Globus pallidus (tissue), 1 donor: ENCODE results near the gene APRT.
"Not testable (repeated sequence)": the region's sequence is repeated elsewhere in the genome, so short reads cannot be mapped to it uniquely, and the experiment has no call there.

Experiments used
- DNase-seq: peaks from one replicate; pipeline ENCODE4 v3.0.0-alpha.2; 2015; ENCODE audit warnings: low spot score

The APRT gene

DNA sequence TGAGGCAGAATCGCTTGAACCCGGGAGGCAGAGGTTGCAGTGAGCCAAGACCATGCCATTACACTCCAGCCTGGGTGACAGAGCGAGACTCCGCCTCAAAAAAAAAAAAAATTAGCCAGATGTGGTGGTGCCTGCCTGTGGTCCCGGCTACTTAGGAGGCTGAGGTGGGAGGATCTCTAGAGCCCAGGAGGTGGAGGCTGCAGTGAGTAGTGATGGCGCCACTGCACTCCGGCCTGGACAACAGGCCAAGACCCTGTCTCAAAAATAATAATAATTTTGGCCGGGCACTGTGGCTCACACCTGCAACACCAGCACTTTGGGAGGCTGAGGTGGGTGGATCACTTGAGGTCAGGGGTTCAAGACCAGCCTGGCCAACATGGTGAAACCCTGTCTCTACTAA is 23.0 kb downstream of the APRT start:
- DNase-seq: not testable (repeated sequence)

DNA sequence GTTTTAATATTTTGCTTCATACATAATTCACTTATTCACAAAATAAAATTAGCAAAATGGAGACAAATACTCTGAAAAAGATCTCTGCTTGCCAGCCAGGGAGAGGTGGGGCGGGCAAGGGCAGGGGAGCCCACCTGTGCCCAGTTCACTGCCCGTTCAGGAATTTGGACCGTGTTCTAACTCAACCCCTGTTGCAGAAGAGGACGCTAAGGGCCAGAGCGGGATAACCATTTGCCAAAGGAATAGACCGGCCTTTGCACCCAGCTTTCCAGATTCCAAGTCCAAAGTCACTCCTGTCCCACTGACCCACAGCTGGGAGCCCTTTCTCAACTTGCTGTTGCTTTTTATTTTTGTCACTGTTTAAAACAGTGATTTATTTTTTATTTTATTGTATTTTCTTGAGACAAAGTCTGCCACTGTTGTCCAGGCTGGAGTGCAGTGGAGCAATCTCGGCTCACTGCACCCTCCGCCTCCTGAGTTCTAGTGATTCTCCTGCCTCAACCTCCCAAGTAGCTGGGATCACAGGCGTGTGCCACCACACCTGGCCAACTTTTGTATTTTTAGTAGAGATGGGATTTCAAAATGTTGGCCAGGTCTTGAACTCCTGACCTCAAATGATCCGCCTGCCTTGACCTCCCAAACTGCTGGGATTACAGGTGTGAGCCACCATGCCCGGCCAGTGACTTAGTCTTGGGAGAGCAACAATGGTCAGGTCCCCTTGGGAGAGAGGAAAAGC is 24.0 kb downstream of the APRT start:
- DNase-seq: no peak

DNA sequence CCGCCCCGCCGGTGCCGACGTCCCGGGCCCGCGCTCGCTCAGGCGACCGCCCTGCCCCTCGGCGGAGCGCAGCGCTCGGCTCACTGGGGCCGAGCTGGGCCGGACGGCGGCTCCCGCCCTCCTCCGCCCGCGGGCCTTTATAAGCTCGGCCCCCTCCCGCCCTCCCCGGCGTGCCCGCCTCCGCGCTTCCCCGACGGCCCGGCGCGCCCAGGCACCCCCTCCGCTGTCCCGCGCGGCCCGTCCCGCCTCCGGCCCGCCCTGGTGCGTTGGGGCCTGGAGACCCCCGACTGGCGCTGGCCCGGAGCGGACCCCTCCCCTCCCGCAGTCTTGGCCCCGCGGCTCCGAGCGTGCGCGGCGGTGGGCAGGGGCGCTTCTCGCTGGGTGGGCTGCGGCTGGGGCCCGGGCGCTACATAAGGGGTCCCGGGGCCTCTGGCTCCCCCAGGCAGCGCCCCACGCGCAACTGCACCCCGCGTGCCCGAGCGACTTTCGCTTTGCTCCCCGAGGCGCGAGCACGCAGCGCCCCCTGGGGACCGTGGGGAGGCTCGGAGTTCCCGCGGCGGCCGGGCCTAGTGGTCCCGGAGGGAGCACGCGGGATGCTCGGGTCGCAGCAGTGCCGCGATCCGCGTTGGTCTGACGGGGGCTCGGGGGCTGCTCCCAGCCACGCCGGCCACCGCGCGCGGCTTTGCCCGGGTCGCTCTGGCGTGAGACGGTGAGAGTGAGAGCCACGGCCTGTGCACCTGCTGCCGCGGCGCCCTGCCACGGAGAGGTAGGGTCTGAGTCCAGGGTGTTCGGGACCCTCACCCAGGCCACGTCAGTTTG is 26.4 kb downstream of the APRT start, which contains the start of gene PIEZO1:
Gene PIEZO1 (minus strand): TSS at position 115 of the 819 bp plus-strand sequence. CDS start 256 bp downstream, outside the sequence.
- no peak for DNase-seq

DNA sequence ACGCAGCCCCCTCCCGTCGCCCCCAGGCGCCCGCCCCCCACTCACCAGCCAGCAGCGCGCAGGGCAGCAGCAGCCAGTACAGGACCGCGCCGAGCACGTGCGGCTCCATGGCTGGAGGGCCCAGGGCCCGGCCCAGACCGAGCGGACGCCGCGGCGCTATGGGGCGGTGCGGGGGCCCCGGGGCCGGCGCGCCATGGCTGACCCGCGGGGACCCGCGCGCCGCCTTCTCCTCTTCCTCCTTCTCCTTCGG is 26.9 kb downstream of the APRT start:
- no peak for DNase-seq

DNA sequence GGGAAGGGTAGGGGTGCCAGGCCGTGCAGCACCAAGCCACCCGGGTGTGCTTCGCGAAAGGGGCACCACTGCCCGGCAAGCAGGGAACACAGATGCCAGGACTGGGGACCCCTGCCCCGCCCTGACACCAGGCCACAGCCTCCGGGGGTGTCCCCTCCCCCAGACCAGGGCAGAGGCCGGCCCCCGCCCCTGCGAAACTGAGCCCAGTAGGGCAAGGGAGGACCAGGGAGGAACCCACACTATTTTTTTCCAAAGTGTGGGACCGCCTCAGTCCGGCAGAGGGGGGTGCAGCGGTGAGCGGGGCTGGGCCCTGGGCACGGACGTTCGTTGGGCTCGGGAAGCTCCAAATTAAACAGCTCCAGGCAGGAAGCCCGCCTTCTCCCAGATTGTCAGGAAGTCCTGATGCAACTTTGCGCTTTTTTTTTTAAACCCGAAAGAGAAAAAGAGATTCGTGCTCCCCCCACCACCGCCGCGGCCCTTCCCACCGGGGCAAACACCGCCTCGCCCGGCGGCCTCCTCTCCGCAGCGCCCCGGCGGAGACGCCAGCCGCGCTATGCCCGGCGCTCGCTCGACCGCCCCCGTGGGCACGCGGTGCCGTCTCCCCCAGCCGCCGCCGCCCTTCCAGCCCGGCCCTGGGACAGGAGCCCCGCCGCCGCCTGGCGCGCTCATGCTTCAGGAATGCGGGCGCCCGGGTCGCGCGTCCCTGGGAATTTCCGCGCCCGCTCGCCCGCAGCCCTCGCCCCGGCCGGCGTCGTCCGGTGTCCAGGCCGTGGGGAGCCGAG is 27.5 kb downstream of the APRT start:
- no peak for DNase-seq

DNA sequence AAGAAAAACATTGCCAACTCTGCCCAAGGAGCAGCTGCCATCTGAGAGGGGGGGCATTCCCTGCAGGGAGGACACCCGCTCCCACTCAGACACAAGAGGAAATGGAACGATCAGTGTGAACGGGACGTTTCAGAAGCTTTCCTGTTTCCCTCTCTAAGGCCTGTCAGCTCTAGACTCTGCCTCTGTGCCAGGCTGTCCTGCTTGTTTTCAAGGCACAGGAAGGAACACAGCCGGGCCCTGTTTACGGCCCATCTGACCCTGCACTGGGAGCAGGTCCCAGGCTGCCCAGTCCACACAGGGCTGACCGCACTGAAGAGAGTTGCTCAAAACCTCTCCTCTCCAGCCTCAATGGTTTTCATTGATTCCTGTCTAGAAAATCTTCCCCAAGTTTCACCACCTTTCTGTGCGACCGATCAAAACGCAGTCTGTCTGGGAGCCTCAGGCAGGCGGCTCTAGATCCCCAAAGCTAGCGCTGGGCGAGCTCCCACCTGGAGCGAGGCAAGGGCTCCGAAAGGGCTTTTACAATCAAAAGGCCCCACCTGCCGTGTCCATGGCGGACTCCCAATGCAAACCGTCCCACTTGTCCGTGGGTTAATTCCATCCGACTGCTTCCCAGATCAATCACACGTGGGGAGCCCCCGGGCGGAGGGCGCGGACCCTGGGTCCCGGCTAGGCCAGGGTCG is 28.2 kb downstream of the APRT start:
- peak; percentile 71 for DNase-seq

DNA sequence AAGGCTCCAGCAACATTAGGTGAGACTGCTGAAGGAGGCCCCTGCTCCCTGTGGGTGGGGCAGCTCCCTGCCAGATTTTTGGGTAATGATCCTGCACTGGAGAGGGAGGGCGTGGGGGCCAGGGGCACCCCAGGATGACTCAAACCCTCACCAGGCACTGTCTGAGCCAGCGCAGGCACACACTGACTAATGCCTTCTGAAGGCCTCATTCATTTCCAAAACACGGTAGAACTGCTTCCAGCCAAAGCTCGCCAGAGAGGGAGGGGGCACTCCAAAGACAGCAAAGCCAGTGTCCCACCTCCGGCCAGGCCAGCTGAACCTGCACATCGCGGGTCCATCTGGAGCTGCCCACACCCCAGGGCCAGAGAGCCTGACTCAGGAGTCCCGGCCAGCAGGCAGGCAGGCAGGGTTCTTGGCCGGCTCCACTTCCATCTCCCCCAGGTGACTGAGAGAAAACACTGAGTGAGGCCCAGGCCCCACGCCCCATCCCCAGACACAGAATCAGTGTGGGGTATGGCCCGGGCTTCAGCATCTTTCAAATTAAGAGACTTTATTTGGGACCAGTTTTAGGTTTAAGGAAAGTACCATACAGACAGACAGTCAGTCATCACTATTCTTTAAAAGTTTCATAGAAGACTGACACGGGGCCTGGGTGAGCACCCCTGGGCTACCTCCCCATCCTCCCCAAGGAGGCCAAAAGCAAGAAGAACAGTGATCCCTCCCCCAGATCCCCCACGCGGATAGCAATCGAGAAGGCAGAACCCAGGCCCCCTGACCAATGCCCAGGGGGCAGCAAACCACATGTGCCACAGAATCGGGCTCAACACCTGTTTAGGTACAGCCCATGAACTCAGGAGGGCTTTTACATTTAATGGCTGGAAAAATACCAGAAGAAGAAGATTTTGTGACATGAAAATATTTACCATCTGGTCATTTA is 29.0 kb downstream of the APRT start:
- DNase-seq: no peak

DNA sequence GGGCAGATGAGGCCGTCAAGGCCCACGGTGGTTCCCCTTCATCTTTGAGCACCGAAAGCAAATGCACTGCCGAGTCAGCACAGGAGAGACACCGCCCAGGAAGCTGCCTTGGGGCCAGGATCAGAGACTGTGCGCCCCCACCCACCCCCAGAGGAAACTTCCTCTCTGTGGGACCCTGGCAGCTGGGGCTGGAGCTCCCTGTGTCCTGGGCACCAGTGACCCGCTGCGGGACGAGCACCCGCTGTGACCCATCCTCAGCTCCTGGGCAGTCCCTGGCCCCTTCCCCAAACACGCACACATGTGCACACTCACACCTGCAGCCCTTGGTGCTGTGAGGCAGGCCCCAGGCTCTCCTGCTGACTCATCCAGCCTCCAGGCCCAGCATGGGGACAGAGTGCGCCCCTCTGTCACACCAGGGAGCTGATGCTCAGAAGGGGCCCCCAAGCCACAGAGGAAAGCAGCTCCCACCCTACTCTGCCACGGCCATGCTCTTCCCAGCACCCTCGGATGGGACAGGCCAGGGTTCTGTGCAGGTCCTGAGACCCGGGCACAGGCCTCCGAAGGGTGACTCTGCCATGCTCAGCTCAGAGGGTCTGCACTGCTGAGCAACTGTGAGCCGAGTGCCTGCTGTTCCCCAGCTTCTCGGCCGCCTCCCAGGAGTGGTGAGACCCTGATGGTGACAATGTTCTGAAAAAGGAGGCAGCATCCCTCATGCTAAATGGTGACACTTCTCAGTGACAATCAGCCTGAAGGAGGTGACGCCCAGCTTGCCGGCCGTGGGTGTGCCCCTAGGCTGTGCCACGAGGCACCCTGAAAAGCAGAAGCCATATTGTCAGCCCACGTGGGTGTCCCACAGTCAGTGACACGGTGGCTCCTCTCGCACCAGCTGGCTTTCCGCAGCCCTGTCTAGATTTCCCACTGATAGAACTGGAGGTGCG is 30.3 kb downstream of the APRT start:
- DNase-seq: no peak

DNA sequence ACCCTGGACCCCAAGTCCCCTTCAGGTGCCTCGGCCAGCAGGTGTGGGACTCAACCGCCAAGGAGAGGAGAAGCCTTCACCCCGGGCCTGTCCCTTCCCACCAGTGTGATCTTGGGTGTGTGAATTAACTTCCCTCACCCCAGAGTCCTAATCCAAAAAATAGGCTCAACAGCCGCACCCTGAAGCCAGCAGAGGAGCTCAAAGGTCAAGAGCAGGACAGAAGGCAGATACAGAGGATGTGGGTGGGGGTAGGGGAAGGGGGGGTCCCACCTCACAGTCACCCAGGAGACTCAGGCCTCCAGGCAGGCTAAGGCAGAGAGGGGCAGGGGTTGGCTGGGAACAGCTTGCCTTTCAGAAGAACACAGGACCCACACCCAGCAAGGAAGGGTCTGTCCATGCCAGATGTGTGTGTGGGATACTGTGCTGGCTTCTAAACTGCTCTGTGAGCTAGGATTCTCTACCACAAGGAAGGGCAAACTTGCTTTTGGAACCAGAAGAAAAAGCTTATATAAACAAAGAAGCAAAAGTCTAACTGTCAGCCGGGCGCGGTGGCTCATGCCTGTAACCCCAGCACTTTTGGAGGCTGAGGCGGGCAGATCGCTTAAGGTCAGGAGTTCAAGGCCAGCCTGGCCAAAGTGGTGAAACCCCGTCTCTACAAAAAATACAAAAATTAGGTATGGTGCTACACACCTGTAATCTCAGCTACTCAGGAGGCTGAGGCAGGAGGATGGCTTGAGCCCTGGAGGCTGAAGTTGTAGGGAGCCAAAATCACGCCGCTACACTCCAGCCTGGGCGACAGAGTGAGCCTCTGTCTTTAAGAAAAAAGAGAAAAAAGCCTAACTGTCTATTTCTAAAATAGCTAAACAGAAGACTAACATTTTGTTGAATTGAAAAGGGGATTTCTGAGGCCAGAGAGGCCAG is 31.3 kb downstream of the APRT start:
- no peak for DNase-seq

DNA sequence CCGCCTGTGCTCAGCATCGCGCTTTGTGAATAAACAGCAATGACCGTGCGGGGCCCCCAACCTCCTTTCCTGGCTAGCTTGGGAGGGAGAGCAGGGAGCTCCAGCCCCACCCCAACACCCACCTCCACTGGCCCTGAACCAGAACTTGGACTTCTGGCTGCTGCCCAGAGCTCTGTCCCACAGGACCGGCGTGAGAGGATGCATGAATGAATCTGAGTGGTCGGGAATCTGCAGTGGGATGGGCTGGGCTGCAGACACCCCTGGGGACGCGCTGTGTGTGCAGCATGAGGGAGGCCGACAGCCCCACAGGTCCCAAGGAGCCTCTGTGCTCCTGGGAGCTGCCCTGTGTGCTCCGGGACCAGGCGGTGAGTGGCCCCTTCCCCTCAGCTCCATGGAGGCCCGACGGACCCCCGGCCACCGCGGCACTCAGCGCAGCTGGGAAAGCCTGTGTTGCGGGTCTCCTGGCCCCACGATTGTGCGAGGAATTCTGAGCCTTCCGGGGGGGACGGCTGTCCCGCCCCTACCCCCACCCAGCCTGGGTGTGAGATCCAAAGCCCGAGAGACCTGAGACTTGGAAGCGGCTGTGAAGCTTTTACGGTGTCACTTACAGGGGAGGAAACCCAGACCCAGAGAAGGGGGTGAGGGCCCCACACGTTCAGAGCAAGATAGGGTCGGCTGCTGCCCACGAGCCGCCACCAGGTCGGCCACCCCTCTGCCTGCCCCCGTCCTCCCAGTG is 32.2 kb downstream of the APRT start:
- DNase-seq: no peak

DNA sequence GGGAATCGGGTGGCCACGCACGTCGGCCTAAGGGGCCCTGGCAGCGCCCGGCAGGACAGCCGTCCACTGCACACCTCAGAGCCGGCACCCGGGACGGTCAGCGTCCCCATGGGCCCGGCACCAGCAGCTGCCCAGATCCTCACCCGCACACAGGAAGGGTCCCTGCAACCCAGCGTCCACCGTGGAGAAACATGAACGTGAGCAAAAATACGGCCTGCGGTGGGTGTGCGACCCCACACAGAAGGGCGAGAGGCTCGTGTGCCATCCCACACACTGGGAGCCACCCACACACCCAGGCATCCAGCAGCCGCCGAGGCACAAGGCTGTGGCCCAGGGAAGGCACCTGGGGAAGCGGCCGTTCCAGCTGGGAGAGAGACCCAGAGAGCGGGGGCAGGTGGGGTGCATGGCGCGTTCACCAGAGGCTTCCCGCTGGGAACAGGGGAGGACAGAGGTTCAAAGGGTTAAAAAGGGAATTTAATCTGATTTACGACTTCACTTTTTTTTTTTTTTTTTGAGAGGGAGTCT is 33.1 kb downstream of the APRT start:
- no peak for DNase-seq

DNA sequence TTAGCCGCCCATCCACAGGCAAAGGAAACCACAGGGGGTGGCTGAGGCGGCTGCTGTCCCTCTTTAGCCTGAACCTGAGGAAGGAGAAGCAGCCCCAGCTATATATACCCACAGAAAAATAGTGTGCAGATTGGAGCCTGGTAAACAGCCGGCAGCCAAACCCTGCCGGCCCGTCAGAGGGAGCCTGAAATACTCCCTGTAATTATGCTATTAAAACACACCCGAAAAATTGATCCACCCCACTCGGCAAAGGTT is 33.5 kb downstream of the APRT start:
- DNase-seq: no peak

DNA sequence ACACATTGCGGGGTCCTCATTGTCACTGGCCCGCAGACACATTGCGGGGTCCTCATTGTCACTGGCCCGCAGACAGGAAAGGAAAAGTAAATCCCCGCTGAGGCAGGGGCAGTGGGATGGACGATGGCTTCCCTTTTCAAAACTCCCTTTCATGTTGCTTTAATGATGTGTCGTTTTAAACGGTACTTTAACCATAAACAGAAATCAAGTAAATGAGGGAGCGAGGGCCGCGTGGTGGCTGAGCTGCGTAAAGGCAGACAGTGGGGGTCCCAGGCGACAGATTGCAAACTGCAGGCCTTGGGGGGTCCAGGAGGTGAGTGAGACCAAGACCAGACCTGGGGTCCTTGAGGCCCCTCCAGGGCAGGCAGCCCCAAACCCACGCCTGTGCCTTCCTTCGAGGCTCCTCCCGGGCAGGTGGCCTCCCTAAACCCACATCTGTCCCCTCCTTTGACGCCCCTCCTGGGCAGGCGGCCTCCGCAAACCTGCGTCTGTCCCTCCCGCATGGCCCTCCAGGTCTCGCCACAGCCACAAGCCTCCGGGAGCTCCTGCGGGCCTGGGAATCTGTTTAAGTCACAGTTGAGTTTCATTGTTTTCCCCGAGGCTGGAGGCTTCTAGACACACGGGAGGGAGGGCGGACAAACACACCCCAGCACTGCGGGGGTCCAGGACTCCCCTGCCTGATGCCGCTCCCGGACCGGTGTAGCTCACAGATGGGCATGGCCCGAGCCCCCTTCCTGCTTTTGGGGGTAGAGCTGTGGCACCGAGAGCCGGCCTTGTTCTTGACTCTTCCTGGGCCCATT is 34.1 kb downstream of the APRT start:
- no peak for DNase-seq

DNA sequence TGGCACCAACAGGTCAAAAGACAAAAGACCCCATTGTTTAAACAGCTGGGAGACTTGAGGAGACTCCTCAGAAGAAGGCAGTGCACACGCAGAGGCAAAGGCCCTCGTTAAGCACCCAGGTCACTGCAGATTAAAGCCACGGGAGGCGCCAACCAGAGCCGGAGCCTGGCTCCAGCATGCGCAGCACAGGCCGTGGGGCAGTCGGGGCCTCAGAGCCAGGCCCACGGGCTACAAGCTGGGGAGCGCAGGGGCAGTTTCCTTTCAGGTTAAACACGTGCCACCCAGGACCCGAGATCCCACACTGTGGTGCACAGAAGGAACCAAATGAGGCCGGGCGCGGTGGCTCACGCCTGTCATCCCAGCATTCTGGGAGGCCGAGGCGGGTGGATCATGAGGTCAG is 35.9 kb downstream of the APRT start:
- DNase-seq: no peak

DNA sequence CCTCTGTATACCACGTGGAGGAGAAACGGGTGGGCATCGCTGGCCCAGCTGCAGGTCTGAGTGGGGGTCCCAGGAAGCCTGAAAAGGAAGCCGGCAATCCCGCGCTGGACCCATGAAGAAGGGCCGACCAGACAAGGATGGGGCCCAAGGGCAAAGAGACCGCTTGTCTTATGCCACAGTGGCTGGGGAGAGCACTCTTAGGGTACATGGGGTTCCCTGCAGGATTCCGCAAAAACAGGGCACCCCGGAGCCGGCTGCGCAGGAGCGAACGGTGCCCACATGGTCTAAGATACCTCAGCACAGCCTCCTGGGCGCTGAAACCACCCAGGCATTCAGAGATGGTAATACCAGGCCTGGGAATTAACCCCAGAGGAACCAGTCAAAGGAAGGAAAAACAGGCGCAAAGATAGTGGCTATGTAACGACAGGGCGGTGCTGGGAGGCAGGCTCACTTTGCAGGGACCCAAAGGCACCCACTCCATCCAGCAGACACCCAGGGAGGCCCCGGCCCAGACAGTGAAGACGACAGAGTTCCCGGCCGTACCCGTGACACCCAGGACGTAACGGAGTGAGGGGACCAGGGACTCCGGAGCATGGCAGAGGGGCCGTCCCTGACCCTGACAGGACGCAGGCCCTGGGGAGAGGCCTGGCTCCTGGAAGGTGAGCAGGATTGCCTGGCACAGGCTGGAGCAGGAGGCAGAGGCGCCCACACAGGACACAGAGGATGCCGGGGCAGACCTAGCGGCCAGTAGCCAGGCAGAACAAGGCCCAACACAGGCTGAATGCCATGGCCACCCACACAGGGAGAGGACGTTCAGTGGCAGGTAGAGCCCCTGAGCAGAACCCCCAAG is 37.0 kb downstream of the APRT start:
- no peak for DNase-seq

DNA sequence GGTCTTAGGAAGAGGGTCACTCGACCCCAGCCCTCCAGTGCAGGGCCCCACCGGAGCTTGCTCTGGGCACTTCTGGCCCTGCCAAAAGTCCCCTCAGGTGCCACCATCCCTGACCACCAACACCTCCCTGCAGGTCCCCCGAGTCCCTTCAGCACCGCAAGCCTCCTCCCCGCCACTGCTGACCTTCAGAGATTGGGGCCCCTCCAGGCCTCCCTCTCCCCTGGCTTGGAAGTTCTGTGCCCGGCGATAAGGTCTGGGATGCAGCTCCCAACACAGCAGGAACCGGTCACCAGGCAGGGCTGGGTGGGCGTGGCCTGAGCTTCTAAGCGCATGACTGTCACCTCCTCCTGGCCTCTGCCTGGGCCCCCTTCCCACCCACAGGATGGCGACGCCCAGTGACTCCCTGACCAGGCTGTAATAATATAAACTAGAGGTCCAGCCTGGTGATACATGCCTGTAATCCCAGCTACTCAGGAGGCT is 37.9 kb downstream of the APRT start:
- DNase-seq: no peak
